Measurements from ENCODE around the gene ZBTB33. TPM values are rescaled to one million over a fixed set of nuclear protein-coding genes. Genes with fewer than 3 reads are reported as not detected.
A peak's percentile ranks its signal among the peaks of the same experiment; 100 is the strongest.

The ZBTB33 gene
- total and polyA plus RNA-seq, 2 of the 13 experiments (the other 11 are each of a cell fraction or from before 2014, with no cell fraction given) = 6.5 to 20.2 TPM

DNA sequence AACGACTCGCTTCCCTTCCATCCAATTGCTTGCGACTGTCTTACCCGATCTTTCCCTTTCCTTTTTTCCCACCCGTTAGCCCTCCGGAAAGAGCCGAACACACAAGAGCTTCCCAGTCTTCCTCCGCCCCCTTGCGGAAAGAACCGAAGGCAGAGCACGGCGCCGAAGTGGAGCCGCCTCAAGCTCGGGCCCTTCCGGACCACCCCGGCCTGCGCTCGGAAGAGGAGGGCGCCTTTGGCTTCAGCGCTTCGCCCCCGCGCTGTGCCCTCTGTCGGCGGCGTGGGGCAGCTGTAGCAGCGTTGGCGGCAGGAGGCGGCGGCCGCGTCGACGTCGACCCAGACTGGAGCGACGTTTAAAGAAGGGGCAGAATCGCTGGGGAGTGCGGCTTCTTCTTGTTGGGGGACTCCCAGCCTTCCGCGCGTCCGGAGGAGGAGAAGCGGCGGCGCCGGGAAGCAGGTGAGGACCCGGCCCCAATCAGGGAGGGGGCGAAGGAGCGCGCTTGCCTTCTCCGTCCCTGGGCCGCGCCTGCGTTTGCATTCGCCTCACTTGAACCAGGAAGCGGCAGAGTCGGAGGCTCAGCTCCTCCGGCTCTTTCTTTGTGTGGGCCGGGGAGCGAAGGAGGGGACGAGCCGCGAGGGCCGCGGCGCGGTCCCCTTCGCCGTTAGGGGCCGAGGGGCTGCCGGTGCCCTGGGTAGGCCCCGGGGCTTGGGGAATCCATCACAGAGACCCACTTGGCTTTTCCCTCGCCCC, at the start of gene ZBTB33 (continued):
- no peak for TF ChIP-seq ZNF446 (CRISPR knock-in tag; IDR thresholded peaks at IDR 0.05)
- peak; percentile 58 for TF ChIP-seq POGZ (CRISPR knock-in tag; IDR thresholded peaks at IDR 0.05)
- no peak for TF ChIP-seq CREB1 (IDR thresholded peaks at IDR 0.05)
- no peak for TF ChIP-seq CREB1 (CRISPR knock-in tag; IDR thresholded peaks at IDR 0.05)
- TF ChIP-seq SKI (IDR thresholded peaks at IDR 0.05; ENCODE audit: partially characterized antibody) = no peak
- no peak for TF ChIP-seq NFATC3 (CRISPR knock-in tag; IDR thresholded peaks at IDR 0.05)
- TF ChIP-seq ZNF790 (CRISPR knock-in tag; IDR thresholded peaks at IDR 0.05; ENCODE audit: borderline replicate concordance) = no peak
- no peak for TF ChIP-seq ZNF530 (CRISPR knock-in tag; IDR thresholded peaks at IDR 0.05; ENCODE audit: low read depth)
- 0 out of 2 replicates have a peak, but pooled peaks have one; percentile 32 for TF ChIP-seq ERF (CRISPR knock-in tag; IDR thresholded peaks at IDR 0.05)
- no peak for TF ChIP-seq ZNF615 (CRISPR knock-in tag; IDR thresholded peaks at IDR 0.05; ENCODE audit: borderline replicate concordance)
- TF ChIP-seq PCBP1 (IDR thresholded peaks at IDR 0.05; ENCODE audit: borderline replicate concordance, low read depth, low read length) = no peak
- no peak for TF ChIP-seq NFKB2 (CRISPR knock-in tag; IDR thresholded peaks at IDR 0.05; ENCODE audit: borderline replicate concordance)
- TF ChIP-seq, protein P1, sequence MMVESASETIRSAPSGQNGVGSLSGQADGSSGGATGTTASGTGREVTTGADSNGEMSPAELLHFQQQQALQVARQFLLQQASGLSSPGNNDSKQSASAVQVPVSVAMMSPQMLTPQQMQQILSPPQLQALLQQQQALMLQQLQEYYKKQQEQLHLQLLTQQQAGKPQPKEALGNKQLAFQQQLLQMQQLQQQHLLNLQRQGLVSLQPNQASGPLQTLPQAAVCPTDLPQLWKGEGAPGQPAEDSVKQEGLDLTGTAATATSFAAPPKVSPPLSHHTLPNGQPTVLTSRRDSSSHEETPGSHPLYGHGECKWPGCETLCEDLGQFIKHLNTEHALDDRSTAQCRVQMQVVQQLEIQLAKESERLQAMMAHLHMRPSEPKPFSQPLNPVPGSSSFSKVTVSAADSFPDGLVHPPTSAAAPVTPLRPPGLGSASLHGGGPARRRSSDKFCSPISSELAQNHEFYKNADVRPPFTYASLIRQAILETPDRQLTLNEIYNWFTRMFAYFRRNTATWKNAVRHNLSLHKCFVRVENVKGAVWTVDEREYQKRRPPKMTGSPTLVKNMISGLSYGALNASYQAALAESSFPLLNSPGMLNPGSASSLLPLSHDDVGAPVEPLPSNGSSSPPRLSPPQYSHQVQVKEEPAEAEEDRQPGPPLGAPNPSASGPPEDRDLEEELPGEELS (CRISPR knock-in tag; IDR thresholded peaks at IDR 0.05) = peak; percentile 45
- TF ChIP-seq ZSCAN31 (CRISPR knock-in tag; IDR thresholded peaks at IDR 0.05; ENCODE audit: low read depth) = no peak; the same call in 1 of the 2 replicates
- no peak for TF ChIP-seq TBX3 (IDR thresholded peaks at IDR 0.05; ENCODE audit: borderline replicate concordance)
- TF ChIP-seq, protein P2, sequence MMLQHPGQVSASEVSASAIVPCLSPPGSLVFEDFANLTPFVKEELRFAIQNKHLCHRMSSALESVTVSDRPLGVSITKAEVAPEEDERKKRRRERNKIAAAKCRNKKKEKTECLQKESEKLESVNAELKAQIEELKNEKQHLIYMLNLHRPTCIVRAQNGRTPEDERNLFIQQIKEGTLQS (CRISPR knock-in tag; IDR thresholded peaks at IDR 0.05) = no peak
- no peak for TF ChIP-seq PHF21A (CRISPR knock-in tag; IDR thresholded peaks at IDR 0.05)
- TF ChIP-seq CHCHD3 (CRISPR knock-in tag; IDR thresholded peaks at IDR 0.05) = no peak
- no peak for TF ChIP-seq CENPT (CRISPR knock-in tag; IDR thresholded peaks at IDR 0.05; ENCODE audit: low read depth)
- TF ChIP-seq, protein P3, sequence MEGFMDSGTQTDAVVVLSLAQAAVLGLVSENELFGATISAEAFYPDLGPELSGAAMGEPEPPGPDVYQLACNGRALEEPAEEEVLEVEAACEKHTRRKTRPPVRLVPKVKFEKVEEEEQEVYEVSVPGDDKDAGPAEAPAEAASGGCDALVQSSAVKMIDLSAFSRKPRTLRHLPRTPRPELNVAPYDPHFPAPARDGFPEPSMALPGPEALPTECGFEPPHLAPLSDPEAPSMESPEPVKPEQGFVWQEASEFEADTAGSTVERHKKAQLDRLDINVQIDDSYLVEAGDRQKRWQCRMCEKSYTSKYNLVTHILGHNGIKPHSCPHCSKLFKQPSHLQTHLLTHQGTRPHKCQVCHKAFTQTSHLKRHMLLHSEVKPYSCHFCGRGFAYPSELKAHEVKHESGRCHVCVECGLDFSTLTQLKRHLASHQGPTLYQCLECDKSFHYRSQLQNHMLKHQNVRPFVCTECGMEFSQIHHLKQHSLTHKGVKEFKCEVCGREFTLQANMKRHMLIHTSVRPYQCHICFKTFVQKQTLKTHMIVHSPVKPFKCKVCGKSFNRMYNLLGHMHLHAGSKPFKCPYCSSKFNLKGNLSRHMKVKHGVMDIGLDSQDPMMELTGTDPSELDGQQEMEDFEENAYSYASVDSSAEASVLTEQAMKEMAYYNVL (CRISPR knock-in tag; IDR thresholded peaks at IDR 0.05; ENCODE audit: borderline replicate concordance) = peak; percentile 40; the same call in 1 of the 2 replicates
- TF ChIP-seq, protein P4, sequence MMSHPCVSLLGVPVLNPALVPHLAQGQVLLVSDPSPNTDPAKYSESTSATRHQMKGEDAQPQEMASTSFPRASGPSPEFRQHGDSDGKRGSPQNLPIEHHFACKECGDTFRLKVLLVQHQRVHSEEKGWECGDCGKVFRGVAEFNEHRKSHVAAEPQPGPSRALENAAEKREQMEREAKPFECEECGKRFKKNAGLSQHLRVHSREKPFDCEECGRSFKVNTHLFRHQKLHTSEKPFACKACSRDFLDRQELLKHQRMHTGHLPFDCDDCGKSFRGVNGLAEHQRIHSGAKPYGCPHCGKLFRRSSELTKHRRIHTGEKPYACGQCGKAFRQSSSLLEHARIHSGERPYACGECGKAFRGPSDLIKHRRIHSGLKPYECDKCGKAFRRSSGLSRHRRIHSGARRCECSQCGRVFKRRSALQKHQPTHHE (CRISPR knock-in tag; IDR thresholded peaks at IDR 0.05; ENCODE audit: borderline replicate concordance) = peak; percentile 25; the same call in 1 of the 2 replicates
- no peak for TF ChIP-seq GATAD1 (CRISPR knock-in tag; IDR thresholded peaks at IDR 0.05)
- no peak for TF ChIP-seq JARID2 (CRISPR knock-in tag; IDR thresholded peaks at IDR 0.05; ENCODE audit: insufficient replicate concordance)
- TF ChIP-seq, protein P5, sequence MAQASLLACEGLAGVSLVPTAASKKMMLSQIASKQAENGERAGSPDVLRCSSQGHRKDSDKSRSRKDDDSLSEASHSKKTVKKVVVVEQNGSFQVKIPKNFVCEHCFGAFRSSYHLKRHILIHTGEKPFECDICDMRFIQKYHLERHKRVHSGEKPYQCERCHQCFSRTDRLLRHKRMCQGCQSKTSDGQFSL (CRISPR knock-in tag; IDR thresholded peaks at IDR 0.05) = peak; percentile 51; the same call in 1 of the 2 replicates
- TF ChIP-seq KLF13 (CRISPR knock-in tag; IDR thresholded peaks at IDR 0.05) = no peak

All from HepG2 (cell line).